Measurements from ENCODE around the gene ELL.

- TF ChIP-seq, protein P1, sequence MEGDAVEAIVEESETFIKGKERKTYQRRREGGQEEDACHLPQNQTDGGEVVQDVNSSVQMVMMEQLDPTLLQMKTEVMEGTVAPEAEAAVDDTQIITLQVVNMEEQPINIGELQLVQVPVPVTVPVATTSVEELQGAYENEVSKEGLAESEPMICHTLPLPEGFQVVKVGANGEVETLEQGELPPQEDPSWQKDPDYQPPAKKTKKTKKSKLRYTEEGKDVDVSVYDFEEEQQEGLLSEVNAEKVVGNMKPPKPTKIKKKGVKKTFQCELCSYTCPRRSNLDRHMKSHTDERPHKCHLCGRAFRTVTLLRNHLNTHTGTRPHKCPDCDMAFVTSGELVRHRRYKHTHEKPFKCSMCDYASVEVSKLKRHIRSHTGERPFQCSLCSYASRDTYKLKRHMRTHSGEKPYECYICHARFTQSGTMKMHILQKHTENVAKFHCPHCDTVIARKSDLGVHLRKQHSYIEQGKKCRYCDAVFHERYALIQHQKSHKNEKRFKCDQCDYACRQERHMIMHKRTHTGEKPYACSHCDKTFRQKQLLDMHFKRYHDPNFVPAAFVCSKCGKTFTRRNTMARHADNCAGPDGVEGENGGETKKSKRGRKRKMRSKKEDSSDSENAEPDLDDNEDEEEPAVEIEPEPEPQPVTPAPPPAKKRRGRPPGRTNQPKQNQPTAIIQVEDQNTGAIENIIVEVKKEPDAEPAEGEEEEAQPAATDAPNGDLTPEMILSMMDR (IDR thresholded peaks at IDR 0.05), result no peak
- no peak for TF ChIP-seq POLR2A (IDR thresholded peaks at IDR 0.05)
Measured at GRCh38 chr19:18491995-18492953, 29.6 kb downstream of the ELL start.

Data from sigmoid colon (tissue), 3 donors.